Glutamatergic neuron (in vitro differentiated cells): Measurements from ENCODE around the gene TAS2R30. TPM values are rescaled to one million over a fixed set of nuclear protein-coding genes. Genes with fewer than 3 reads are reported as not detected.

Experiments
- DNase-seq: peaks from one replicate; pipeline ENCODE4 v3.0.0; 2022
- H3K27ac Mint-ChIP-seq: one replicate; pipeline ENCODE4 v1.8.0; 2020; ENCODE audit warnings: mild to moderate bottlenecking, mixed read lengths, inconsistent platforms; ENCODE audit not compliant: unreplicated experiment
- H3K27me3 Mint-ChIP-seq: one replicate; pipeline ENCODE4 v1.8.0; 2020; ENCODE audit warnings: mild to moderate bottlenecking, moderate library complexity, mixed read lengths, inconsistent platforms; ENCODE audit not compliant: unreplicated experiment
- H3K36me3 Mint-ChIP-seq: one replicate; pipeline ENCODE4 v1.8.0; 2020; ENCODE audit warnings: mild to moderate bottlenecking, mixed read lengths, inconsistent platforms; ENCODE audit not compliant: unreplicated experiment
- H3K4me1 Mint-ChIP-seq: one replicate; pipeline ENCODE4 v1.8.0; 2020; ENCODE audit warnings: mild to moderate bottlenecking, low read depth, mixed read lengths, inconsistent platforms; ENCODE audit not compliant: unreplicated experiment
- H3K4me3 Mint-ChIP-seq: one replicate; pipeline ENCODE4 v1.8.0; 2020; ENCODE audit warnings: mild to moderate bottlenecking, mixed read lengths, inconsistent platforms; ENCODE audit not compliant: unreplicated experiment
- H3K9me3 Mint-ChIP-seq: one replicate; pipeline ENCODE4 v1.8.0; 2020; ENCODE audit warnings: mild to moderate bottlenecking, moderate library complexity, mixed read lengths, inconsistent platforms; ENCODE audit not compliant: unreplicated experiment
- CTCF ChIP-seq: fragments of 200-600 bp; sonication (generic); IDR thresholded peaks from one replicate; pipeline ENCODE4 v1.5.0; 2021; ENCODE audit not compliant: partially characterized antibody, unreplicated experiment
- long read RNA-seq: library from polyadenylated mRNA; unstranded; transcript quantifications from one replicate; pipeline ENCODE4 v2.0.0, GENCODE V29; 2020; ENCODE audit not compliant: unreplicated experiment
- total RNA-seq: library from RNA; stranded (reverse); fragmentation: NEBNext Ultra II Directional; extraction: Animal tissue kit (Norgen Biotek cat#: 25700); gene quantifications from one replicate; pipeline ENCODE4 v1.2.1, GENCODE V29; 2021; ENCODE audit not compliant: unreplicated experiment

TAS2R30 gene
- 5.1 TPM for total RNA-seq
- long read RNA-seq = 0 reads

- Mint-ChIP-seq H3K36me3 (no peaks in the 10 kb centered on the region), H3K27me3 (no peaks in the 10 kb centered on the region), H3K9me3 (no peaks in the 10 kb centered on the region), H3K4me1 (peaks cover 7% of the 10 kb centered on the region), H3K27ac (no peak within 1 kb of the TSS), H3K4me3 (no peak within 1 kb of the TSS)
- no peak for TF ChIP-seq CTCF
- DNase-seq = no peak
Measured at GRCh38 chr12:11134305-11134704, at the start of gene TAS2R30. Gene TAS2R30, minus strand, starts transcription at chr12:11134644. Its CDS starts 400 bp downstream, at chr12:11134244.

GRCh38 chr12:11183011-11183410, 48.6 kb upstream of the TAS2R30 start:
- TF ChIP-seq CTCF = no peak
- Mint-ChIP-seq H3K4me1 (no peaks in the 10 kb centered on the region), H3K27me3 (no peaks in the 10 kb centered on the region), H3K27ac (no peak overlapping the region), H3K4me3 (no peak overlapping the region), H3K36me3 (no peaks in the 10 kb centered on the region), H3K9me3 (no peaks in the 10 kb centered on the region)
- no peak for DNase-seq

GRCh38 chr12:11182529-11182928, 48.1 kb upstream of the TAS2R30 start:
- no peaks in the 10 kb centered on the region for H3K36me3 Mint-ChIP-seq
- no peak overlapping the region for H3K27ac Mint-ChIP-seq
- no peaks in the 10 kb centered on the region for H3K4me1 Mint-ChIP-seq
- no peaks in the 10 kb centered on the region for H3K27me3 Mint-ChIP-seq
- no peak overlapping the region for H3K4me3 Mint-ChIP-seq
- no peak for DNase-seq
- H3K9me3 Mint-ChIP-seq = no peaks in the 10 kb centered on the region
- TF ChIP-seq CTCF = no peak

- H3K27ac Mint-ChIP-seq = no peak overlapping the region
- H3K4me3 Mint-ChIP-seq = no peak overlapping the region
- TF ChIP-seq CTCF = no peak
- no peak for DNase-seq
- no peaks in the 10 kb centered on the region for H3K27me3 Mint-ChIP-seq
- no peaks in the 10 kb centered on the region for H3K36me3 Mint-ChIP-seq
- H3K9me3 Mint-ChIP-seq = no peaks in the 10 kb centered on the region
- H3K4me1 Mint-ChIP-seq = peaks cover 9% of the 10 kb centered on the region
Measured at GRCh38 chr12:11178250-11178649, 43.8 kb upstream of the TAS2R30 start.

GRCh38 chr12:11174022-11174421, 39.6 kb upstream of the TAS2R30 start:
- Mint-ChIP-seq H3K27me3 (peaks cover 2% of the 10 kb centered on the region), H3K4me1 (peaks cover 24% of the 10 kb centered on the region), H3K4me3 (peak overlapping the region; percentile 56), H3K9me3 (peaks cover 6% of the 10 kb centered on the region), H3K27ac (no peak overlapping the region), H3K36me3 (no peaks in the 10 kb centered on the region)
- no peak for DNase-seq
- TF ChIP-seq CTCF = no peak
